ENCODE data around the gene UBE2G2.

UBE2G2 gene

GRCh38 chr21:44789880-44790279 lies 11.7 kb downstream of the UBE2G2 start:
- DNase-seq (ENCODE audit: low spot score) = no peak

- DNase-seq (ENCODE audit: low spot score) = no peak
These were observed 15.8 kb downstream of the UBE2G2 start for GRCh38 chr21:44785620-44786335.

DNA sequence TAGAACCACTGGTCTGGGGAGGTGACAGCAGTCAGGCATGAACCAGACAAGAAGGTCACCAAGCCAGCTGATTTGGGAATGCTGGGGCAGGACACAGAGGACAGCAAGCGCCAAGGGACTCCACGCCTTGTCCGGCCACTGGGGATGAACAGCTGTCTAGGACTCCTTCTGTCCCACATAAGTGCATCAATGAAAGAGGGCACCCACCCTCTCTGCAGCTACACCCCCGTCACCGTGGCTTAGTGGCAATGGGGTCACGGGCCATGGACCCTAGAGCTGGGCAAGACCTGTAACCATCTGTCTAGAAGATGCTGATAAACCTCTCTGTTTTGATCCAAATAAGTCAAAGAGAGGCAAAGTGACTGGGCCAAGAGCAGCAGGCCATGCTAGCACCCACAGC lies 16.8 kb downstream of the UBE2G2 start:
- no peak for DNase-seq (ENCODE audit: low spot score)

DNA sequence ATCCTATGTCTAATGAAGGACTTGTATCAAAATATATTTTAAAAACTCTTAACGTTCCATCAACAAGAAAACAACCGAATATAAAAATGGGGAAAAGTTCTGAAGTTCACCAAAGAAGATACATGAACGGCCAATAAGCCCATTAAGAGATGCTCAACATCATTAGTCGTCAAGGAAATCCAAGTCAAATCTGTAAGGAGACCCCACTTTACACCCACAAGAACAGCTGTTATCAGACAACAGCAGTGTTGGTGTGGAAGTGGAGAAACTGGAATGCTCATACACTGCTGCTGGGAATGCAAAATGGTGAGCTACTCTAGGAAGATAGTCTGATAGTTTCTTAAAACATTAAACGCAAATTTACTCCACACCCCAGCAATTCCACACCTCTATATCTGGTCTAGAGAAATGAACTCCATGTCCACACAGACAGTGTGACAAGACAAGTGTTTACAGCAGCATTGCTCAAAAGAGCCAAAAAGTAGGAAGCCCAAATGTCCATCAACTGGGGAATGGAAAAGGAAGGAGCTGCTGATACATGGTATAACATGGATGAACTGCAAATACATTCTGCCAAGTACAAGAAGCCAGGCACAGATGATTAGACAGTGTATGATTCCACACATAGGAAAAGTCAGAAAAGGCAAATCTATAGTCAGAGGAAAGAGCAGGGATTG lies 18.5 kb downstream of the UBE2G2 start:
- DNase-seq (ENCODE audit: low spot score) = no peak

DNA sequence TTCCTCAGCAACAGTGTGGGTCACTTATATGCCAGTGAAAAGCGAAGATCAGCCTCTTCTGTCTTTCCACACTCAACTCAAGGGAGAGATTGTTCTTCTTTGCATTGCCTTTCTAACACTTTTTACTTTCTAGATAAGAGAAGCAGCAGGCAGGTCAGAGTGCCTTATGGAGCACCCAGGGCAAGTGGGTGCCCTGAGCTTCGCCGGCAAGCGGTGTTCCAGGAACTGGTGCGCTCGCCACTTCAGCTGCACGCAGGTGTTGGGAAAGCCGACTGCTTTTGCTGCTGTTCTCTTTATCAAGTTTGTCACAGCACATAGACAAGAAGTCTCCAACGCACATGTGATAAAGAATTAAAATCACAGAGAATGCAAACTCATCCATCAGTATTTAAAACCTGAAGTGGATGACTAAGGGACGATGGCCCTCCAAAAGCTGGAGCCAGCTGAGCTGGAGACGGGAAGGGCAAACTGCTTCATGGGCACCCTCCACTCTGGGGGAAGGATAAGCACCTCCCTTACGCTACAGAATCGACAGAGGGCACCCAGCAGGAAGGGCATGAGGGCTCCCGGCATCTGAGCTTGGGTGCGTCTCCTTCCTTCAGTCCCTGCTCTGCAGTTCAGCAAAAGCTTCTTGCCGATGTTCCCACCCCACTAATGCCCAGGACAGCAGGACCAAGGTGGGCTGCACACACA lies 20.7 kb downstream of the UBE2G2 start:
- no peak for DNase-seq (ENCODE audit: low spot score)

DNA sequence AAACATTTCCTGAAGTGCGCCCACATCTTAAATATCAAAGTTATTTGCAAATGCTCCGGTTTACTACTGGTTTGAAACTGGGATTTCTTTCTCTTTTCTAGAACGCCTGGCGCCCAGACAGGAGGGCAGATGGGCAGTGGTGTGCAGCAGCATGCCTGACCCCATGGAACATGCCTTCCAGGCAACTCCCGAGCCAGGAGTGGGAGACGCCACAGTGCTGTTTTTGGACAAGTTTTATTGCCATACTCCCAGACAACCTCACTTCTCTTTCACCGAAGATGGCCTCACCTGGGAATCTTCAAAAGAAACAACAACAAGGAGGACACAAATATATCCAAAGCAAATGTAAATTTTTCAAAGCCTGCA lies 21.5 kb downstream of the UBE2G2 start:
- DNase-seq (ENCODE audit: low spot score) = no peak

DNA sequence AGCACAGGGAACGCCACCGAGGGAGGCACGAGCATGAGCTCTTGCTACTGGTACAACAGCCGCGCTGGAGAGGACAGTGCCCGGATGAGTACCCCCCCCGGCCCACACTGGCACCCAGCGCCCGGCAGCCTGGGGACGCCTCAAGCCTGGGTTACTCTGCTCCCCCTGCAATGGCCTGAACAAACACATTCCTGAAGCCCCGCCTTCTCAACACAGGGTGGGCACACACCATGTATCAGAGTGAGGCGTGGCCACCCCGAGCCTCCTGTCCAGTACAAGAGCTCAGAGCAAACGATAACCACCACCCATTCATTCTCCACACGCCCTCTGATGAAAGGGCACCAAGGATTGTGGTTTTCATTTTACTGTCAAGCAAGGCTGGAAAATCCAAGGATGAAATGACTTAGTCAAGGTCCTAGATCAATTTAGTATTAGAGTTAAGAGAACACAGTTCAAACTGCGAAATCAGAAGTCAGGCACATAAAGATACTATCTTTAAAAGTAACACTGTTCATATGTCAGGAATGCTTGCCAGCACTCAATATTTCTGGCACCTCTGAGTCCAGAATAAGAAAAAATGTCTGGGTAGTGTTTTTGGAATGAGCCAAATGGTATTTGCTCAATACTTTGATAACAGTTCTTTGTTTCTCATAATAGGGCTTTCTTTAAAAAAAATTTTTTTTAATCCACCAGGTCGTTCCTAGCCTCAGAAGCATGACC lies 22.0 kb downstream of the UBE2G2 start:
- no peak for DNase-seq (ENCODE audit: low spot score)

- DNase-seq (ENCODE audit: low spot score) = no peak
These were observed 22.6 kb downstream of the UBE2G2 start for GRCh38 chr21:44778983-44779382.

DNA sequence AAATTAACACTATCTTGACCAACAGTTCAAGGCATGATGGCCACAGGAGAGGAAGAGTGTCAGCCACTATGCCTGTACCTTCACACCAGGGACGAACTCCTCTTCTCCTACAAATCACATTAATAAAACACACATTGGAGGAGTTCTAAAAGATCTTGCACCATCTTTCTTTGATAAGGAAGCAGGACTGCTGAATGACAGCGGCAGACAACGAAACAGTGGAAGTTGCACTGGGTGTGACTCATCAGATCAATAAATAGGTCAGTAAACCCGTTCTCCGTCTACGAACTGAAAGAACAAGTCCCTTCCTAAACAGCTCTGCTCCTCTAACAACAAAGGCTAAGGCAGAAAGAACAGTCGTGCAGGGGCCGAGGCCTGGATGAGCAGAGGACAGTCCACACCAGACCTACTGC lies 23.1 kb downstream of the UBE2G2 start:
- no peak for DNase-seq (ENCODE audit: low spot score)

- no peak for DNase-seq (ENCODE audit: low spot score)
These were observed 23.5 kb downstream of the UBE2G2 start for GRCh38 chr21:44778094-44778493.

GRCh38 chr21:44774972-44775371 lies 26.6 kb downstream of the UBE2G2 start:
- no peak for DNase-seq (ENCODE audit: low spot score)

DNA sequence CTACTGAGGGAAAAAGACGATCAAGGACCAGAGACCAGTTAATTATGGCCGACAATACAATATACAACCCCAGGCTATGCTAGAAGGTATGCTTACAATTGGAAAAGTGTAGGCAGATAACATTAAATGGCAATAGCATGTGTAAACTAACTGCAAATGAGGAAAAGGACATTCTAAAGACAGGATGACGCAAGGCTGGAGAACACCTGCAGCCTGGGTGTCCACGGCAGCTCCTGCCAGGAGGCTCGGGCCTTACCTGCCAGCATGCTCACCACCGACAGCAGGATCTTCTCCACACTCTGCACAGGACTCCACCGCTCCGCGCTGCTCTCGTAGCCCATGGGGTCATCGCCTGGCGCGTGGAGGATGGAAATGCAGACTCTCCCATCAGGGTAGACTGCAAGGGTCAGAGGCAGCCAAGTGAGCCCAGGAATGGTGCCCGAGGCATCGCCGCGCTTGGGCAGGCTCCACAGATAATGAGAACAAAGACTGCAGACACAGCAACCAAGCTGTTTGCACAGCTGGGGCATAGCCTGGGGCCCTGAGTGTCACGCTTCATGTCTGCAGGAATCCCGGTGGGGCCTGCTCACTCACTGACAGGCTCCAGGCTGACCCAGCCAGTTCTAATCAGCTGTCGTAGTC lies 28.2 kb downstream of the UBE2G2 start:
- DNase-seq (ENCODE audit: low spot score) = no peak

DNA sequence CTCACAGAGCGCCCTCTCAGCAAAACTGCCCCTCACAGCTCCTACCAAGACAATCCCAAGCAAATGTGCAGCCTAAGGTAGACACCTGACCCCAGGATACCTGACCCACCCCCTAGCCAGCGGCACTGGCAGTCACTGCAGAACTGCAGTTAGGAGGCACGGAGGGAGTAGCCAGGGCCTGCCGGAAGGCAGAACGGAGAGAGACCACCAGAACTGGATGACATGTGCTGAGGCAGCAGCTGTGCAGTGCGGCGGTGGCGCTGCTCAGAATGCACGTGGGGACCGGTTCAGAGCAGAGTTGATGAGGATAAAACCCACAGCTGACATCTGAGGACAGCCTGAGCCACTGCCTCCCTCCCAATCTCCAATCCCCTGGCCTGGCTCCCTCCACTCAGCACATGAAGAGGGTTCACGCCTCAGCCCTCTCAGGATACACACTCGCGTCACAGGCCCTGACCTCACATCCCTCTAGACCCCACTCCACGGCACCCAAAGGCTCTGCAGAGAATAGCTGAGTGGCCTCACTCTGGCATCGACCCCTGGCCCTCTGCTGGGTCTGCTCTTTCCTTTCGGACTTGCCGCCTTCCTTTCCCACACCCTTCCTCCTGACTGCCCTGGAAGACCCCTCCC lies 29.6 kb downstream of the UBE2G2 start:
- DNase-seq (ENCODE audit: low spot score) = no peak

DNA sequence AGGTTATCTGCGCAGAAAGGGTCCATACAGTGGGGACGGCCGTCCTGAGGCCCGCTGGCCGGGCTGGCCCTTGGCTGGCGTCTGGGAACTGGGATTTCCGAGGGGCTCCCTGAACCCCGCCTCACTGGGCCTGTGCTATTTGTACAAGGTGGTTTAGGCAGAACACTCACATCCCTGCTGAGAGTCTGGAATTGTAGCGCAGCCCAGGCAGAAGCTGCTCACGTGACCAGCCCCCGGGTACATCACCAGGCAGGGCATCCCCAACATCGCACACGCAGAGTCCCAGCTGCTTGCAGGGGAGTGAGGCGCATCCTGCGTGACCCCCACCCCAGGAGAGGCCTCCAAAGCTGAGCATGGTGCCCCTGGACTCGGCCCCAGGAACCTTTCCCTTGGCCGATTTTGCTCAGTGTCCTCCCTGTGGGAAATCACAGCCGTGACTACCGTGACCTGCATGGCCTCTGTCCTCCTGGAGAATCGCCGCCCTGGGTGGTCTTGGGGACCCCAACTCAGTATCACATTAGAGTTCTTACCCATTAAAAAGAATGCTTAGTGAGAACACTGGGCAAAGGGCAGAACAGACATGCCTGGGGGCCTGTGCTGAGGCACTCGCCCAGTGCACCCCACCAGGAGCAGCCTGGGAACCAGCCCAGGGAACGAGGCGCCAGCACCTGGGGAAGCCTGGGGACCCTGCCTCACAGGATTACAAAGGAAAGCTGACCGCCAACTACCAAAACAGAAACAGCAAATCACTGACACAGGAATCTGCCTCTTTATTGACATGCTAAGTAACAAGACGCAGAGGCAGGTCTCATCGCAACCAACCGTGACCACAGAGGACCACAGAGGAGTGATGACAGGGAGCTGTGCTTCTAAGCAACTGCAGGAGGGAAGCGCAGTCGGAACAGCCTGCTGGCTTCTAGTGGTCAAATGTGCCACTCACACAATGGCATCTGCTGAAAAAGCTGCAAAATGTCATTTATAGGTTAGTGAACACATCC lies 33.5 kb downstream of the UBE2G2 start:
- DNase-seq (ENCODE audit: low spot score) = no peak

GRCh38 chr21:44766818-44767354 lies 34.7 kb downstream of the UBE2G2 start:
- no peak for DNase-seq (ENCODE audit: low spot score)

GRCh38 chr21:44766014-44766817 lies 35.4 kb downstream of the UBE2G2 start:
- DNase-seq (ENCODE audit: low spot score) = no peak

DNA sequence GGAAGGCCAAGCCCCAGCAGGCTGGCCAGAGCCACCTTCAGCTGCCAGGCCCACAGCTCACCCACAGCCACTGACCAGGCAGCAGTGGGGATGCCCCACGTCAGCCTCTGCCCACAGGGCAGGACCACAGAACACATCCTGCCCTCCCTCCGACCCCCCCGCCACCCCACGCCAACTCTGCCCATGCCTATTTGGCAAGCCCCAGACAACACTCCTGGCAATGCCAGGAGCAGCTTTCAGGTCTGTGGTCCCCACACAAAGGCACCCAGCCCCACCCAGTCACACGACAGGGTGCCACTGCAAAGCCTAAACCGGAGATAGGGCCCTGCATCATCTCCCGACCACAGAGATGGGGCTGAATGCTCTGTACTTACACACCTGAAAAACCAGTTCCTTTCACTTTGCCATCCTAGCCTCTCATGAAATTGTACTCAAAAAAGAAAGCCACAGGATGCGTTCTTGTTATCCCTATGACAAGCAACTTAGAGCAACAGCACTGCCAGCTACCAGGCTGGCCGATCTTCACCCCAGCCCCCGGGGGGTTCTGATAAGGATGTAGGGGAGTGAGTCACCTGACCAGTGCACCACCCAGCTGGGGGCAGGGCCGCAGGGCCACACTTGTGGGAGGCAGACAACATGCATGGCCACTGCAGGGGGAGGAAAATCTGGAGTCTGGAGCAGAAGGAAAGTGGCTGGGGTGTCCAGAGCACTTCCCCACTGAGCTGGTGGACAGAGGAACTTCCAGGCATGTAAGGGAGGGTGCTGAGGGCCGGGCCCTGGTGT lies 36.2 kb downstream of the UBE2G2 start:
- no peak for DNase-seq (ENCODE audit: low spot score)
